GM18502 (cell line): ENCODE results near the gene PSME4.
A peak's percentile ranks its signal among the peaks of the same experiment; 100 is the strongest.

Experiments used
- ATAC-seq: cut with Tn5 transposase; IDR thresholded peaks from one replicate; pipeline ENCODE4 v1.9.1; 2021; ENCODE audit warnings: mild to moderate bottlenecking; ENCODE audit not compliant: unreplicated experiment, poor library complexity

PSME4 gene

DNA sequence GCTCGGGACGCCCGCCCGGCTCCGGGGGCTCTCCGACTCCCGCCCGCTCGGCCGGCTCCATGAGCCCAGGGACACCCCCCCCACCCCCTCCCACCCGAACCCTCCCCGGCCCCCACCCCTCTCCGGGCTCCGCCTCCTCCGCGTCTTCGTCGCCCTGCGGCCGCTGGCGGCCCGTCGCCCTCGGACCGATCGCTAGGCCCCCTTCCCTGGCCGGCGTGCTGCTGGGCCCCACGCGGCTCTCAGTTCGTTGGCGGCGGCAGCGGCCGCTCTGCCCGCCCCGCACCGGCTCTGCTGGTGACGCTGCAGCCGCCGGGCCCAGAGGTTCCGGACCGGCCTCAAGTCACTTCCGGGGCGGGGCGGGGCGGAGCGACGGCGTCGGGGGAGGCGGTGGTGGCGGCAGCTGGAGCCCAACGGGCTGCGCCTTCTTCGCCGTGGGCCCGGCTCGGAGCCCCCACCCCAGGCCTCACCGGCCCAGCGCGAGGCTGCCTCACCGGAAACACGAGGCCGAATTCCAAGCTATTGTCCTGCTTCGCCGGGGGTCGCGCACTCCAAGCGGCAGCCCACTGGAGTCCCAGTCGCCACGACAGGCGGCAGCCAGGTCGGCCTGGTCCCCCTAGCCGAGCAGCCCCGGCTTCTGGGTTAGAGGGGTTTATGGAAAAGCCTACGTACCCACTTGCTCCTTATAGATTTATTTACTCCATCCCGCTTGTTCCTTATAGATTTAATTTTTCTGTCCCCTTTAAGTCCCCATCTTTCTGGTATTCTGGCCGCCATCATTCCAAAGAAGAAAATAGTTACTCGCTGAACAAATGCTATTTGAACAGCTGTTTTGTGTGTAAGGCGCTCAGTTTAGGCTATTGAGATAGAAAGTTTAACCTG, at the start of gene PSME4:
Gene PSME4 (minus strand): TSS at position 270 of the 879 bp plus-strand sequence. CDS start 209 bp downstream, at position 61.
- peak; percentile 87 for ATAC-seq

DNA sequence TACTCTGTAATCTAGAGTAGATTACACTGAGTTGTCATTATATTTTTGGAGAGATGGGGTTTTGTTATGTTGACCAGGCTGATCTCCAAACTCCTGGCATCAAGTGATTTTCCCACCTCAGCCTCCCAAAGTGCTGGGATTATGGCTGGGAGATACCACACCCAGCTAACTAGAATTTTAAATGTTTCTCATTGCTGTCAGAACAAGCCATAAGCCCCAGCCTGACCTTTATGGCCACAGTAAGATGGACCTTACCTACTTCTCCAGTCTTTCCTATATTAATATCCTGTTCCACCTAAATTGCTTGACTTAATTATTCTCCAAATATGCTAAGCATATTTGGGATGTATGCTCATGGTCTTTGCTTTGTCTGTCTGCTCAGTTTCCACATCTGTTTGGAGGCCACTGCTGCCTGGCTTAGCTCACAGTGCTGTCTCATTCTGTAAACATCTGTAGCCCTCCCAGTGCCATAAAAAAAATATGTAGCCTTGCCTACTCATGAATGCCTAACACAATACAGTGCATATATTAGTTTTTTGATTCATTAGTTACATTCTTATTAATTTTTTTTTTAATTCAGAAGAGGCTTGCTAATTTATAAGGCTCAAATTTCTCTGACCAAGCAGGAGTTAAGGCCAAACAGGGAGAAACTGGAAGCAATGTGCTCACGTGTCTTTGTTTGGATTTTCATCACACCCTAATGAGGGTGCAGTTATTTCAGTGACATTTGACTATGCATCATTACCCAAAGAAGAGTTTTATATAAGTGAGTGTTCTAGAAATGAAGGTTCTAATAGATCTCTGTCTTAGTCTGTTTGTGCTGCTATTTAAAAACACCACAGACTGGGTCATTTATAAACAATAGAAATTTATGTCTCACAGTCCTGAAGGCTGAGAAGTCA, 45.3 kb upstream of the PSME4 start:
- ATAC-seq: no peak

- no peak for ATAC-seq
Measured at GRCh38 chr2:54013996-54014395, 43.2 kb upstream of the PSME4 start.

DNA sequence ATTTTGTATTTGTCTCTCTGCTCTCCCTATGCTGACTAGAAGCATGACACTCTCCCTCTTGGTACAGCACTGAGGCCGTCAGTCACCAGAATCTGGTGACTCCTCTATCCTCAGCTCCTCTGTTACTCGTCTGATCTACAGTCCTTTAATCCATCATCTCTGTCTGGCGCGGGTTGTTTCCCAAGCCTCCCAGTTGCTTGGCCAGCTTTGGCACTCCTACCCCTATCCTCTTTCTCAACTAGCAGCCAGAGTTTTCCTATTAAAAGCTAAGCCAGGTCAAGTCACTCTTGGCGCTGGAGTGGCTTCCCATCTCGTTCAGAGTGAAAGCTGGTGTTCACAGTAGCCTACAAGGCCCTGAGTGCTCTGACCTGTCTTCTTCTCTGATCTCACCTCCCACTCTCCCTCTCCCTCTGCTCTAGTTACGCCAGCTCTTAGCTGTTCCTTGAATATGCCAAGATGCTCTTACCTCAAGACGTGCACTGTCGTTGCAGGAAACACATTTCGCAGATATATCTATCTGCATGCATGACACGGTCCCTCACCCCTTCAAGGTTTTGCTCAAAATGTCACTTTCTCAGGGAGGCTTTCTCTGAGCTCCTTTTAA, 41.8 kb upstream of the PSME4 start:
- ATAC-seq: no peak

- ATAC-seq: no peak
Measured at GRCh38 chr2:54009549-54009948, 38.8 kb upstream of the PSME4 start.

GRCh38 chr2:54008439-54008838, 37.6 kb upstream of the PSME4 start:
- no peak for ATAC-seq

DNA sequence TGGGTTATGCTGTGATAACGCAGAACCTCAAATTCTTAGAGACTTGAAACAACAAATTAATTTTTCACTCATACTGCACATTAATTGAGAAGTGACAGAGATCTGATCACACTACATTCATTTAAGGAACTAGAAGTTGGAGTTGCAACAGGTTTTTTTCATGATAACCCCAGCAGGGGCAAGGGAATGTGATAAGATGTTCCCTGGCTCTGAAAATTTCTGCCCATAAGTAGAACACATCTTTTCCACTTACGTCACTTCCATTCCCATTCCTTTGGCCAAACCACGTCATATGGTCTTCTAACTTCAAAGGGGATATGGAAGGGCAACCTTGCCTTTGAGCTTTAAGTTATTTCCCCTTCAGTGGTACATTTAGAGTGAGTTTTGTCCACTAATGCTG, 29.7 kb upstream of the PSME4 start:
- no peak for ATAC-seq

DNA sequence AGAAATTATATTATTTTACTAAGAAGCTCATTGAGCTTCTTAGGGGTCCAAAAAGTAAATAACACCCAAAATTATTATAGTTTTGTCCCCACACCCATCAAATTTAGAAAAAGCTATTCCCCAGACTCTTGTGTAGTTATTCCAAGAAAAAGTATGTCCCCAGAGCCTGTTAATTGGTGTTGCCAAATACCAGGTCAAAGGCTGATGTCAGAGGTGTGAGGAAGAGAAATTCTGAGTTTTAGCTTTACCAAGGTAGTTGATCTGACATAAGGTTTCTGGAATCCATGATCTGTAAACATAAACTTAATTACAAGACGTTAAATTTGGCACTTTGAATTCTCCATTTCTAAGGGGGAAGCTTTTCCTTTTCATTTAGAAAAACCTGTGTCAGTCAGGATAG, 29.3 kb upstream of the PSME4 start:
- no peak for ATAC-seq

DNA sequence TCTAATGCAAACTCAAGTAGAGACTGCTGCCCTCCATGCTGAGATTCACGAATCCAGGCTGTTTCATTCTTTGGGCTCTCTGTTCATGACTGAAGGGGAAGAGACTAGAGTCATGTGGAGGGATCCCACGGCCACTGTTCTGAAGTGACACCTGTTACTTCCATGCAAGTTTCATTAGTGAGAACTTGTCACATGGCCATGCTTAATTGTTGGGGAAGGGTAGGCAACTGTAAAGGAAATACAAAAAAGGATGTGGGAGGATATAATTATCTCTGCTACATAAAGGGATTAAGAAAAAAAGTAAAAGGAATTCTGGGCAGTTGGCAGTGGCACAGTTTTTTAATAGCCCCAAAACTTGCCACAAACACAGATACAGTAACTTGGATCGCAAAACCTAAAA, 28.0 kb upstream of the PSME4 start:
- no peak for ATAC-seq

DNA sequence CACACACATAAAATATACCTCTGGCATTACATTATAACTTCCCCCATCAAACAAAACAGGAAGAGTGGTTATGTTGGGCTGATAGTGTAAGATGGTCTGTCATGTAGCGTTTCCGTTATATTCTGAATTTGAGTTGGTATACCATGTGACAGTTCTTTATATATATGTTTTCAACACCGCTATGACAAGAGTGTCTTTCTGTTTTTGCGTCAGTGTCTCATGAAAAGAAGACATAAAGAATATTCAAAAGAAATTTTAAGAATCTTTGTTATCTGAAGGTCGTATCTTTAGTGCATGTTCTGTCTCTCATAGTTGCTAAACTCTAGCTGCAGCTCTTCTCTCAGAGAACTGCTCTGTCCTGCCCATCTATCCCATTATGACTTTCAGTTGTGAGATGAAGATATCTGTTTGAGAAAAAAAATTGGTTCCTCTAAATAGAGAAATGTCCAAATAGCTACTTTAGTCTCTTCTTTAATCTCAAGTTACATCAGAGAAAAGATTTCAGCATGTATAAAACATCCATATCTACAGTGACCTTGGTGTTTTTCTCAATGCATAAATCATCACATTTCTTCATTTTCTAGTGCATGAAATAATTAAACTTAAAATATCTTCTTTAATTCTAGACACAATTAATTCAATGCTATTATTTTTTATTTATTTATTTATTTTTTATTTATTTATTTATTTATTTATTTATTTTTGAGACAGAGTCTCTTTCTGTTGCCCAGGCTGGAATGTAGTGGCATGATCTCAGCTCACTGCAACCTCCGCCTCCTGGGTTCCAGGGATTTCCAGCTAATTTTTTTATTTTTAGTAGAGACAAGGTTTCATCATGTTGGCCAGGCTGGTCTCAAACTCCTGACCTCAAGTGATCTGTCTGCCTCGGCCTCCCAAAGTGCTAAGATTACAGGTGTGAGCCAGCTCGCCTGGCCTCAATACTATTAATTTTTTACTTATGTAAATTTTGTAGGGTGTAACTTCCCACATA, 24.3 kb upstream of the PSME4 start:
- peak; percentile 89 for ATAC-seq

DNA sequence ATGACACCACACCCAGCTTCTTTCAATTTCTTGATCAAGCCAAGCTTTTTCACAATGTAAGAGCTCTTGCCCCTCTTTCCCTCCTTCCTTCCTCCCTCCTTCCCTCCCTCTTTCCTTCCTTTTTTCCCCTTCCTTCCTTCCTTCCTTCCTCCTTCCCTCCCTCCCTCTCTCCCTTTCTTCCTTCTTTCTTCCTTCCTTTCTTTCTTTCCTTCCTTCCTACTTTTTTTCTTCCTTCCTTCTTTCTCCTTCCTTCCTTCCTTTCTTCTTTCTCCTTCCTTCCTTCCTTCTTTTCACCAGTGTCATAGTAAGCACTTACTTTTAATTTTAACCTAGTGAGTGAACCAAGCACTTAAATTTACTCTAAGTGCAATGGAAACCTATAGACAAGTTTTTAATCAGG, 21.2 kb upstream of the PSME4 start:
- no peak for ATAC-seq

DNA sequence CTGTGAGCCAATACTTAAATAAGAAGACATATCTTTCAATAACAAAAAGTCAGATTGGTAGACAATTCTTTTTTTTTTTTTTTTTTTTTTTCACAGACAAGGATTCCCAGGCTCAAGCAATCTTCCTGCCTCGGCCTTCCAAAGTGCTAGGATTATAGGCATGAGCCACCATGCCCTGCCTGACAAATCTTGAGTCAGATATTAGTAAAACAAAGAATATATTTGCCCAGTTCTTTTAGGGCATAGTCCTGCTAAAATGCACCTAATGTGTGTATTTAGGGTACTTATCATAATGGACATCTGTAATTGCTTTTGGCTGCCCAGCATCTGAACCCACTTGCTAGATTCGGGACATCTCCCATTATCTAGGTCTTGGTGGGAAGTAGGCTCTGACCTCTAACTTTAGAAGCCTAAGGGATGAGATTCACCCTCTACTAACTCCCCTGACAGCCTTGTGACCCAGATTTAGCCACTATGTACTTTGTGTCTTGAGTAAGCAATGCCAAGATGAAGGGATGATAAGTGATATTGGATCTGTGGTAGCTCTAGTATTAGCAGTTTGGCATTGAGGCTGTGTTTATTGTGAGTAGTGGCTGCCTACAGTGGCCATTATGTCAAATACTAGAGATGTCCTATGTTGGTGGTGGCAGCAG, 18.5 kb upstream of the PSME4 start:
- no peak for ATAC-seq

DNA sequence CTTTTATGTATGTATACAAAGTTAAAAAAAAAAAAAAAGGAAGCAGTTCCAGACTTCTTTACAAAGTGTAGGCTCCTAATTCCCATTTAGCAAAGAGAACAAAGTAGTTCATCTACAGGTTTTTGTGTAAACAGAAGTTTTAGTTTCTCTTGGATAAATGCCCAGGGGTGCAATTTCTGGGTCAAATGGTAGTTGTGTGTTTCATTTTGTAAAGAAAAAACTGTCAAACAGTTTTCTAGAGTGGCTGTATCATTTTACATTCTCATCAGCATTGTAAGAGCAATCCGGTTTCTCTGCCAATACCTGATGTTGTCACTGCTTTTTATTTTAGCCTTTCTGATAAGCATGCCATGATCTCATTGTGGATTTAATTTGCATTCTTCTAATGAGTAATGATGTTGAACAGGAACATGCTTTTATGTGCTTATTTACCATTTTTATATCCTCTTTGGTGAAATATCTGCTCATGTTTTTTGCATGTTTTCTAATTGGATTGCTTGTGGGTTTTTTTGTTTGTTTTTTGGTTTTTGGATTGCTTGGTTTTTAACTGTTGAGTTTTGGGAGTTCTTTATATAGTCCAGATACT, 16.6 kb upstream of the PSME4 start:
- ATAC-seq: peak; percentile 62

- ATAC-seq: no peak
Measured at GRCh38 chr2:53985646-53986045, 14.9 kb upstream of the PSME4 start.

GRCh38 chr2:53969968-53970723, 647 bp downstream of the PSME4 start:
- peak; percentile 34 for ATAC-seq

GRCh38 chr2:53969285-53969967, 1.4 kb downstream of the PSME4 start:
- peak; percentile 19 for ATAC-seq

GRCh38 chr2:53964987-53965687, 5.7 kb downstream of the PSME4 start:
- ATAC-seq: no peak
